ENCODE measurements around the gene OR2A2. TPM values are rescaled to one million over a fixed set of nuclear protein-coding genes. Genes with fewer than 3 reads are reported as not detected.

OR2A2 gene
- total RNA-seq, 3 donors from 2014 or later = not detected

DNA sequence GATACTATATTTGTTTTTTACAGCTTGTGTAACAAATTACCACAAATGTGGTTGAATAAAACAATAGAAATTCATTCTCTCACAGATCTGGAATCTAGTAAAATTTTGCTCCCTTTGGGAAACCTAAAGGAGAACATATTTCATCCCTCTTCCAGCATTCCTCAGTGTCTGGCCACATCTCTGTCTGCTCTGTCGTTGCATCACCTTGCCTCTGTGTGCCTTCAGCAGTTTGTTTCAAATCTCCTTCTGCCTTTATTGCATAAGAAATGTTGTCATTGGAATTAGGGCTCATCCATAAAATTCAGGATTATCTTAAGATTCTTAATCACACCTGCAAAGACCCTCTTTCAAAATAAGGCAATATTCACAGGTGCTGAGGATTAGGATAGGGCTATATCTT, 28.1 kb downstream of the OR2A2 start:
- no peaks in the 10 kb centered on the region for H3K9me3 ChIP-seq
- H3K4me1 ChIP-seq (ENCODE audit: low read depth) = no peaks in the 10 kb centered on the region
- no peaks in the 10 kb centered on the region for H3K36me3 ChIP-seq (ENCODE audit: low read depth)
- no peak overlapping the region for H3K4me3 ChIP-seq
- no peak for DNase-seq
- intact Hi-C loops (cut with DNase I, micrococcal nuclease) = no loop called here
- ATAC-seq = no peak
- TF ChIP-seq, protein P1, sequence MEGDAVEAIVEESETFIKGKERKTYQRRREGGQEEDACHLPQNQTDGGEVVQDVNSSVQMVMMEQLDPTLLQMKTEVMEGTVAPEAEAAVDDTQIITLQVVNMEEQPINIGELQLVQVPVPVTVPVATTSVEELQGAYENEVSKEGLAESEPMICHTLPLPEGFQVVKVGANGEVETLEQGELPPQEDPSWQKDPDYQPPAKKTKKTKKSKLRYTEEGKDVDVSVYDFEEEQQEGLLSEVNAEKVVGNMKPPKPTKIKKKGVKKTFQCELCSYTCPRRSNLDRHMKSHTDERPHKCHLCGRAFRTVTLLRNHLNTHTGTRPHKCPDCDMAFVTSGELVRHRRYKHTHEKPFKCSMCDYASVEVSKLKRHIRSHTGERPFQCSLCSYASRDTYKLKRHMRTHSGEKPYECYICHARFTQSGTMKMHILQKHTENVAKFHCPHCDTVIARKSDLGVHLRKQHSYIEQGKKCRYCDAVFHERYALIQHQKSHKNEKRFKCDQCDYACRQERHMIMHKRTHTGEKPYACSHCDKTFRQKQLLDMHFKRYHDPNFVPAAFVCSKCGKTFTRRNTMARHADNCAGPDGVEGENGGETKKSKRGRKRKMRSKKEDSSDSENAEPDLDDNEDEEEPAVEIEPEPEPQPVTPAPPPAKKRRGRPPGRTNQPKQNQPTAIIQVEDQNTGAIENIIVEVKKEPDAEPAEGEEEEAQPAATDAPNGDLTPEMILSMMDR (IDR thresholded peaks at IDR 0.05) = no peak

DNA sequence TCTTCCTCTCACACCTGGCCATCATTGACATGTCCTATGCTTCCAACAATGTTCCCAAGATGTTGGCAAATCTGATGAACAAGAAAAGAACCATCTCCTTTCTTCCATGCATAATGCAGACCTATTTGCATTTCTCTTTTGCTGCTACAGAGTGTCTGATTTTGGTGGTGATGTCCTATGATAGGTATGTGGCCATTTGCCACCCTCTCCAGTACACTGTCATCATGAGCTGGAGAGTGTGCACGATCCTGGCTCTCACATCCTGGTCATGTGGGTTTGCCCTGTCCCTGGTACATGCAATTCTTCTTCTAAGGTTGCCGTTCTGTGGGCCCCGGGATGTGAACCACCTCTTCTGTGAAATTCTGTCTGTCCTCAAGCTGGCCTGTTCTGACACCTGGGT, 32.8 kb downstream of the OR2A2 start:
- no peaks in the 10 kb centered on the region for H3K4me1 ChIP-seq (ENCODE audit: low read depth)
- no peak overlapping the region for H3K4me3 ChIP-seq
- peaks cover 5% of the 10 kb centered on the region for H3K9me3 ChIP-seq
- DNase-seq = no peak
- TF ChIP-seq, protein P1 (IDR thresholded peaks at IDR 0.05) = no peak
- H3K36me3 ChIP-seq (ENCODE audit: low read depth) = no peaks in the 10 kb centered on the region
- intact Hi-C loops (cut with DNase I, micrococcal nuclease) = no loop called here
- no peak for ATAC-seq

DNA sequence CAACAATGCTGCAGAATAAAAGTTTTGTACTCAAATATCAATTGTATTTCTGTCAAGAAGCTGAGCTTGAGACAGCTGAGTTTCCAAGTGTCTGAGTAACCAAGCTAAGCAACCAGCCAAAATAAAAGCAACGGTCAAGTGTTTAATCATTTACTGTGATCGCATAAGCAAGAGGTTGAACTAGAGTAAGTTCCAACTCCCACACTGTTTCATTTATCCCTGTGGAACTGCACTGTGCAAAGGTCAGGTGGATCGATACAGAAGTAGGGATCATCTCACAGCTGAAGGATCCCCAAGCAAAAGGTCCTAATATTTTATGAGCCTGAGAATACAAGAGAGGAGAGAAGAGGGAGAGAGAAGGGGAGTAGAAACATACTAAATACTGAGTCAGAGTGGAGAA, 35.0 kb downstream of the OR2A2 start:
- intact Hi-C loops (cut with DNase I, micrococcal nuclease) = no loop called here
- no peak overlapping the region for H3K4me3 ChIP-seq
- TF ChIP-seq, protein P1 (IDR thresholded peaks at IDR 0.05) = no peak
- DNase-seq (no peak), ATAC-seq (no peak)
- peaks cover 27% of the 10 kb centered on the region for H3K9me3 ChIP-seq
- no peaks in the 10 kb centered on the region for H3K36me3 ChIP-seq (ENCODE audit: low read depth)
- H3K4me1 ChIP-seq (ENCODE audit: low read depth) = no peaks in the 10 kb centered on the region

DNA sequence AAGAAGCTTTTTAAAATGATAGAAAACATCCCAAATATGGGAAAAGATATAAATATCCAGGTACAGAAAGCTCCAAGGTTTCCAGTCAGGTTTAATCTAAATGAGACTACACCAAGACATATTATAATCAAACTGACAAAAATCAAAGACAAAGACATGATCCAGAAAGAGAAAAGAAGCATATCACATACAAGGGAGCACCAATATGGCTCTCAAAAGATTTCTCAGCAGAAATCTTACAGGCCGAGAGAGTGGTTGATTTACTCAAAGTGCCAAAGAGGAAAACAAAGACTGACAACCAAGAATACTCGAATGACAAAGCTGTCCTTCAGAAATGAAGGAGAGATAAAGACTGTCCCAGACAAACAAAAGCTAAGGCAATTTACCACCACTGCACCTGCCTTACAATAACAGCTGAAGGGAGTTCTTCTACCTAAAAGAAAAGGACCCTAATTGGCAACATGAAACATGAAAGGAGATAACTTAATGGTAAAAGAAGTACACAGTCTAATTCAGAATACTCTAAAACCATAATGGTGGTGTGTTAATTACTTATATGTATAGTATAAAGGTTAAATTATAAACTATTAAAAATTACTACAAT, 38.9 kb downstream of the OR2A2 start:
- Histone ChIP-seq H3K36me3 (ENCODE audit: low read depth) (no peaks in the 10 kb centered on the region), H3K4me1 (ENCODE audit: low read depth) (no peaks in the 10 kb centered on the region), H3K9me3 (peaks cover 31% of the 10 kb centered on the region), H3K4me3 (no peak overlapping the region)
- no peak for DNase-seq
- TF ChIP-seq, protein P1 (IDR thresholded peaks at IDR 0.05) = no peak
- ATAC-seq = no peak
- intact Hi-C loops (cut with DNase I, micrococcal nuclease) = no loop called here

DNA sequence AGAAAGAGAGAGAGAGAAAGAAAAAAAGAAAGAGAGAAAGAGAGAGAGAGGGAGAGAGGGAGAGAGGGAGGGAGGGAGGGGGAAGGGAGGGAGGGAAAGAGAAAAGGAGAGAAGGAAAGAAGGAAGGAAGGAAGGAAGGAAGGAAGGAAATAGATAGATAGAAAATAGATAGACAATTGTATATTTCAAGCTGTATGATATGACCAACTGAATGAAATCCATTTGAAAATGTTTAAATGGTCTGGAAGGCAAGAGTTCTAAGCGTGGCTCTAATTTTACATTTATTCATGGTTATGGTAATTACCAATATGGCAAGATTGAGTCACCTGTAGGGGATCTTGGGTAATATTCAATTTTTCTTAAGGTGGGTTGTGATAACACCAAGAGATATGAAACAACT, 49.5 kb downstream of the OR2A2 start:
- intact Hi-C loops (cut with DNase I, micrococcal nuclease) = no loop called here
- Histone ChIP-seq H3K4me1 (ENCODE audit: low read depth) (no peaks in the 10 kb centered on the region), H3K9me3 (no peaks in the 10 kb centered on the region), H3K36me3 (ENCODE audit: low read depth) (no peaks in the 10 kb centered on the region), H3K4me3 (no peak overlapping the region)
- ATAC-seq (no peak), DNase-seq (no peak)
- TF ChIP-seq, protein P1 (IDR thresholded peaks at IDR 0.05) = no peak

Other genes starting within 250 kb of the OR2A2 start
- 10 to 100 TPM; 36.2 to 56.0 (median 46.2) TPM for gene TCAF1, start 207.4 kb upstream of the OR2A2 start, total RNA-seq
- not detected for gene OR2F2, start 174.3 kb upstream of the OR2A2 start, total RNA-seq
- gene OR2F1, start 154.7 kb upstream of the OR2A2 start, total RNA-seq = not detected
- gene OR6B1, start 109.3 kb upstream of the OR2A2 start, total RNA-seq = not detected
- not detected for gene OR2A5, start 60.6 kb upstream of the OR2A2 start, total RNA-seq
- gene OR2A25, start 39.8 kb upstream of the OR2A2 start, total RNA-seq = not detected
- gene OR2A12, start 23.3 kb upstream of the OR2A2 start, total RNA-seq = not detected
- not detected for gene OR2A14, start 13.6 kb downstream of the OR2A2 start, total RNA-seq
- gene CTAGE4, start 73.9 kb downstream of the OR2A2 start, total RNA-seq = 1 to 10 TPM; 7.3 to 9.5 (median 8.6) TPM
- gene ARHGEF35, start 86.2 kb downstream of the OR2A2 start, total RNA-seq = 10 to 100 TPM in 2 of 3 donors, under 1 TPM in 1; 0.51 to 62.2 (median 41.7) TPM
- gene OR2A42, start 130.0 kb downstream of the OR2A2 start, total RNA-seq = under 1 TPM in 1 of 3 donors, not detected in 2; 0.32 TPM
- gene OR2A7, start 155.2 kb downstream of the OR2A2 start, total RNA-seq = 10 to 100 TPM; 12.4 to 46.2 (median 16.2) TPM
- gene CTAGE8, start 159.7 kb downstream of the OR2A2 start, total RNA-seq = 10 to 100 TPM in 1 of 3 donors, 1 to 10 TPM in 2; 1.7 to 13.8 (median 4.0) TPM
- gene OR2A1, start 202.8 kb downstream of the OR2A2 start, total RNA-seq = not detected
- gene ARHGEF5, start 245.8 kb downstream of the OR2A2 start, total RNA-seq = 100 to 1,000 TPM in 1 of 3 donors, 10 to 100 TPM in 2; 54.7 to 102 (median 68.9) TPM